ENCODE results near the gene ATP2A3.

The ATP2A3 gene

DNA sequence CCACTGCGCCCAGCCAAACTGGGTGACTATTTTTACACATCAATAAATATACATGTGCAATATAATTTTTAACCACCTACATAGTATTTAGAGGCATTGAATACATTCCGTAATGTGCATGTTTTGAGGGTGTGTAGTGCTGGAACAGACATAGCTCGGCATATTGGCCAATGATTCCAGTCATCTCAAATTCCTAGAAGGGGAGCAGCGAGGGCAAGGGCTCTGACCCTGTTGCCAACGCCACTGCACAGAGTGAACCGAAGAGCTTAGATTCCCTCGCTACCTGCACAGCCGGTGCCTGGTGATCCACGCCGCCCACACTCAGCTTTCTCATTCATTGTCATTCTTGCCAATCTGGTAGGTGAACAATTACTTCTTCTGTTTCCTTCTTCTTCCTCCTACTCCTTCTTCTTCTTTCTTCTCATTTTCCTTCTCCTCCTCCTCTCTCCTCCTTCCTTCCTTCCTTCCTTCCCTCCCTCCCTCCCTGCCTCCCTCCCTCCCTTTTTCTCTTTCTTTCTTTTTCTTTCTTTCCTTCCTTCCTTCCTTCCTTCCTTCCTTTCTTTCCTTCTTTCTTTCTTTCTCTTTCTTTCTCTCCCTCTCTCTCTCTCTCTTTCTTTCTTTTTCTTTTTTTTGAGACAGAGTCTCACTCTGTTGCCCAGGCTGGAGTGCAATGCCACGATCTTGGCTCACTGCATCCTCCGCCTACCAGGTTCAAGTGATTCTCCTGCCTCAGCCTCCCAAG is 26.3 kb upstream of the ATP2A3 start:
- DNase-seq = no peak

DNA sequence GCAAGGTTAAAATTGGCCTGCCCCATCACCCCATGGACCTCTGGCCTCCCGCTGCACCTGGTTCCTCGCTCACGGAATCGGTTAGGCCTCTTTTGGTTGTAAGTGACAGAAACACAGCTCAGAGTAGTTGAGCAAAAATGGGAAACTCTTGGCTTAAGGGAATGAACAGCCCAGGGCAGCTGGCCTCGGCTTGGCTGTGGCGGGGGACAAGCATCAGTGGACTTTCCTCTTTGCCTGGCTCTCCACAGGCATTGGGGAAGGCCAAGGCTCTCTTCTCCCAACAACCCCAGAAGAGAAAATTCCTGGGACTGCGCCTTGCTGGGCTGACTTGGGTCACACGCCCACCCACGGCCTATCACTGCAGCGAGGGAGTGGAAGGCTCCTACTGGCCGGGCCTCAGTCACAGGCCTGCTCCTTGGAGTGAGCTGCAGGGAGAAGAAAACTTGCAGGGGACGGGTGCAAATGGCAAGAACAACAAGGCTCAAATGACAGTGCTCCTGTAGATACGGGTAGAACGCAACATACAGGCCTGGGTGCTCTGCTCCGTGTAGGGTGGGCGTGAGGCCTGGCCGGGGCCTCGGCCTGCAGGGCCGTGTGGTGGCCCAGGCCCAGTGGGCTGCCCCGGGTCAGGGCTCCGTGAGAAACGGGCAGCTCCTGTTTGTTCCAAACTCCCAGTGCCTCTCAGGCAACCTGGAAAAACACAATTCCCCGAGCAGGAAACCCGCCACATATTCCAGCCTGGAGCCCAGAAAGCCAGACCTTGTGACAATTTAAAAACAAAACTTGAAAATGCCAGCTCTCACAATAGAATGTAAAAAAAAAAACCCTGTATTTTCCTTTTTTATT is 25.0 kb upstream of the ATP2A3 start:
- no peak for DNase-seq

DNA sequence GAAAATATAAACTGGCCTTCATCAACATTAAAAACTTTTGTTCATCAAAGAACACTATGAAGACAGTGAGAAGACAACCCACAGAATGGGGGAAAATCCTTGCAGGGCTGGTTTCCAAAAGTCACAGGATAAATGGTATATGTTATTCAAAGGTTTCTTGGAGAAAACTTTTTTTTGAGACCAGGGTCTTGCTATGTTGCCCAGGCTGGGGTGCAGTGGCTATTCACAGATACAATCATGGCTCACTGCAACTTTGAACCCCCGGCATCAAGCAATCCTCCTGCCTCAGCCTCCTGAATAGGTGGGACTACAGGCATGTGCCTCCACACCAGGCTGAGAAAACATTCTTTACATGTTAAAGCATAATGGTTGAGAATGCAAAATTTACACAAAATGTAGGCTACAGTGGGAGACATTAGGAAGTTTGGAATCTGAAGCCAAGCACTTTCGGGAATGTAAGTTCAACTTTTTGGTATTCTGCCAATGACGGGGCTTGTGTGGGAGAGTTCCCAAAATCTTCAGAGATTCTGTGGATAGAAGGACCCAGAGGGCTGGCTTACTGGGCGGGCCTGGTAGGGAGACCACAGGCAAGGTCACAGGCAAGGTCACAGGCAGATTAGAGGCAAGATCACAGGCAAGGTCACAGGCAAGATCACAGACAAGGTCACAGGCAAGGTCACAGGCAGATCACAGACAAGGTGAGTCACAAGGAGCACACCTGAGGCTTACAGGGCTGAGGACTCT is 24.2 kb upstream of the ATP2A3 start:
- no peak for DNase-seq

DNA sequence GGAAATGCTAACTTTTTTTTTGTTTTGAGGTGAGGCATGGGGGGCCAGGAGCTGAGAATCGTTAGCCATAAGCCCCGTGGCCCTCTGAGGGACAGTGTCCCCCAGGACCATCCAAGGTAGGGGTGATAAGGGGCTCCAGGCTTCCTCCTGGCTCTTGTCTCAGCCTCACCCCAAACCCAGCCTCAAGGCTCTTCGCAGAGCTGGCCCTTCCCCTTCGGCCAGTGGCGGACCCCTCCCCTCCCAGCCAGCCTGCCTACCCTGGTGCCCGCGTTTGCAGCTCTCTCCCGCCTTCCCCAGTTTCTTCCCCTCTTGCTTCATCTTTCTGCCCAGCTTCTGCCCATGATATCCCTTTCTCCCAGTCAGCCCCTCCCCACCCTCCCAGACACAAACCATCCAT is 22.7 kb upstream of the ATP2A3 start:
- DNase-seq = no peak

DNA sequence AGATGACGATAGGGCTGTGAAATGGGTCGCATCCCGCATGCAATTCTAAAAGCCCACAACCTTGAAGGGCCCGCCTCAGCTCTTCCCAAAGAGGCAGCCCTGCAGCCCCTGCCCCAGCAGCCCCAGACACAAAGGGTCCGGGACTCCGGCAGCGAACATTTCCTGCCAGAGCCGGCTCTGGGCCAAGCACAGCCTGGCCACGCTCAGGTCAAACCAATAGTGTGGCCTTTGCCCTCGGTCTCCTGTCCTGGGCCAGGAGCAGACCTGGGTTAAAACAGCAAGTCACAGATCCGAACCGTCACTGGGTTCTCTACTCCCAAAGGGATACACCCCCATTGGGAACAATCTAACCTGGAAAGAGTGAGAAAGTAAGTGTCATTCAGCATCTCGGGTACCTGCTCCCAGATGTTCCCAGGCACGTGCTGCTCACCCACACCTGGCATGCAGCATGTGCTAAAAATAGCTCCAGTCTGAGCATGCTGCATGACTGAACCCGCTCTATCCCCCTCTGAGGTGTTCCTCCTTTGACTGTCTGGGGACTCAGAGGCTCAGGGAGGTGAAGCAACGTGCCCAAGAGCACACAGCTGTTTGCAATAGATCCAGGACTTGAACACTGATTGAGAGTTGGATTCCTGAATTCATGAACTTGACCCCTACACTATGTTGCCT is 22.2 kb upstream of the ATP2A3 start:
- no peak for DNase-seq

DNA sequence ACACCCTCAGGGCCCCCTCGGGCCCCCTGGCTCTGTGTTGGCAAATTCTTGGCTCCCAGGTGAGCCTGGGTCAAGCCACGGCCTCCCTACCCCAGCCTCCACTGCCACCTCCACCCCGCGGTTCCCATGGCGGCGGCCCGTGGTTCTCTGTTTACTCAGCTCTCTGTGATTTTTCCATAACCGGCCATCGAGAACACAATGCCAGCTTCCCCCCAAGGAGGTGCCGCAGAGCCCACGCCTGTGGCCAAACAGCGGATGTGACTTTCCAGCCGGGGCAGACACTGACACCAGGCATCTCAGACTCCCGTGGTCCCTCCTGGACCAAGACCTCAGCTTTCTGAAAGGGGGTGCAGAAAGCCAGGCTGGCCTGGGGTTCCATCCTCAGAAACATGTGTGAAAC is 21.6 kb upstream of the ATP2A3 start:
- no peak for DNase-seq

DNA sequence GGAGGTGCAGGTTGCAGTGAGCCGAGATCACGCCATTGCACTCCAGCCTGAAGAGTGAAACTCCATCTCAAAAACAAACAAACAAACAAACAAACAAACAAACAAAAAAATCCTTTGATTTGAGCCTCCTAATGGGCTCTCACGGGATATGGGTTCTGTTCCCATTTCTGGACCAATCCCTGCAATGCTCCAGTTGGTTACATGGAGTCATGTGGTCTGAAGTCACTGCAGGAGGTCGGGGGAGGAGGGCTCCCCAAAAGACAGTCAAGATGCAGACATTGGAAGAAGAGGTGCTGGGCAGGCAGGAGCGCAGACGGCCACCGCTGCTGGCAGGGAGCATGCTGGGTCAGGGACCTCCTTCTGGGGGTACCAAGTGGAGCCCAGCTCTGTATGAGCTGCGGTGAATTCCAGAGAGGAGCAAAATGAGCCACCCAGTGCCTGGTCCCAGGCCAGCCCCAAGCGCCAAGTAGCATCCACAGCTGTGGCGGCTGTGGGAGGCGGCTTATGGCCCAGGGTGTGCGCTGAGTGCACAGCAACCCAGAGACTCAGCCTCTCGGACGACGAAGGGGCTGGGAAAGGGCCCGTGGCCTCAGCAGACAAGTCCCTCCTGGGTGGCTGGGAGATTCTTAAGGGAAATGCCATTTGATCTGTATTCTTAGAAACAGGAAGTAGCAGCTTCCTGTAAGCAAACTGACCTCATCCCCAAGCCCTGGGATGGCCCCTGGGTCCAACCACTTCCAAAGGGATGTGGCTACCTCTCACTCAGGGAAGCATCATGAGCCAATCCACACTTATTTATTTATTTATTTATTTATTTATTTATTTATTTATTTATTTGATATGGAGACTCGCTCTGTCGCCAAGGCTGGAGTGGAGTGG is 19.6 kb upstream of the ATP2A3 start:
- DNase-seq = no peak

DNA sequence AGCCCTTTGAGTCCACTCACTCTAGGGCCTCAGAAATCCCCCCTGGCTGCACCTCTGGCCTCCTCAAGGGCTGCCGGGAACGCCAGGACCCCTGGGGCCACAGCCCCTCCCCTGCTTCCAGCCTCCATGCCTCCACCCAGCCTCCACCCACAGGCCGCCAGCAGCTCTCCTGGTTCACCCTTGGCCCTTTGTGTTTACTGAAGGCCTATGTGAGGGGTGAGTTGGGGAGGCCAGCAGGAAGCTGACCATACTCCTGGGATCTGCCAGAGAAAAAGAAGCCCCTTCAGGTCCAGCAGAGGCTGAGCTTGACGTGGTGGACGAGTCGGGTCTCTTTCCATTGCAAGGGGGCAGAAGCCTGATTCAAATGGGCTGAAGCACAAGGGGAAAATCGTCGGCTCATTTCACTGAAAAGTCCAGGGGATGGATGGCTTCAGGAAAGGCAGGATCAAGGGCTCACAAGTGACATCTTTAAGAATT is 18.3 kb upstream of the ATP2A3 start:
- DNase-seq = no peak

DNA sequence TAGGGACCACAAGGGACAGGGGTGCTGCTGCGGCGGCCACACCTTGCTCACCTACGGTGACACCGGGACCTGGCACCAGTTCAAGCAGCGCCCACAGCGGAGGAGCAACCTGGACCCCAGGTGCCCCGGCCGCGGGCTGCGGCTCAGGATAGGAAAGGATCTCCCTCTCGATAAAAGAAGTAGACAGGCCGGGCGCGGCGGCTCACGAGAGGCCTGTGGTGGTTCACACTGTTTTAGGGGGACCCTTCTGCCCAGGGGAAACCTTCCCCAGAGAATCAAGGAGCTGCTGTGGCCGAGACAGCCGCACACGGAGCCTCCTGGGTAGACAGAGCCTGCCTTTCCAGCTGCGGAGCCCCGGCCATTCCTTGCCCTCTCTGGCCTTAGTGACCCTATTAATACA is 17.9 kb upstream of the ATP2A3 start:
- no peak for DNase-seq

DNA sequence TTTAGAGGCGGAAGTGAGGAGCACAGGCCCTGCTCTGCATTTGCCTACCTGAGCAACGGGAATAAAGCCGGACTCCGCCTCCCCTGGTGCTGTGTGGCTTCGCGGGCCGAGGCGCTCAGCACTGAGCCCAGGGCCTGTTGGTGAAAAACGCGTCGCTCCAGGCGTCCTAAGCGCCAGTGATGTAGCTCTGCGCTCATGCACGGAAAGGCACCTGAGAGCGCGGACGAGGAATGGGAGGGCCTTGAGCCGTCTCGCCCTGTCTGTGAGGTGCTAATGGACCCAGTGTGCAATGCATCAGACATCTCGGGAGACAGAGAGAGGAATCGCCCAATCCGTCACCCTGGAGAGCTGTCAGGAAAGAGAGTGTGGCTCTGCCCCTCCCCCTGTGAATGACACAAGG is 17.2 kb upstream of the ATP2A3 start:
- DNase-seq = no peak

DNA sequence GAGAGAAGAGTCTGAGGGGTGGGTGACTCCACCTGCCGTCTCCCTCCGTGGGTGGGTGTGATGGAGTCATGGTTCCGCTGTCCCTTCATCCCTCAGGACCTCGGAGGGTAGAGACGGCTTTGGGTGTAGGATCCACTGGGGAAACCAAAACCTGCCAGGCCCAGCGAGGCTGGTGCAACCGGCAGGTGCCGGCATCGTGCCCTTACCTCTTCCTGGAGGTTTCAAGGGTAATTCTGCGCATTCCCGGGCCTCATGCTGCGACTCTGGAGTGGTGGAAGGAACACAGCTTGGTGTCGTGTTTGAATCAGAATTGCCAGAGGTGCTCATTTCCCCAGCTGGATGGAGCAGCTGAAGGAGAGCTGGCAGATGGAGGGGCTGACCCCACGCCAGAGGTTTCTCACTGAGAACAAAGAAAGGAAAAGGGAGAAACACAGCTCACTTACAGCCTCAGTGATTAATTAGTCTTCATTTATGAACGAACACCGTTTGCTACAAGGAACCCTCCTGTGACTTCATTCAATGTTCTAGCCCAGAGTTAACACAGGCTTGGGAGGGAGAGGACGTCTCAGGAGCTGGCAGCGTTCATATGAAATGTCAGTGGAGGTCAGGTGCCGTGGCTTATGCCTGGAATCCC is 16.3 kb upstream of the ATP2A3 start:
- no peak for DNase-seq

DNA sequence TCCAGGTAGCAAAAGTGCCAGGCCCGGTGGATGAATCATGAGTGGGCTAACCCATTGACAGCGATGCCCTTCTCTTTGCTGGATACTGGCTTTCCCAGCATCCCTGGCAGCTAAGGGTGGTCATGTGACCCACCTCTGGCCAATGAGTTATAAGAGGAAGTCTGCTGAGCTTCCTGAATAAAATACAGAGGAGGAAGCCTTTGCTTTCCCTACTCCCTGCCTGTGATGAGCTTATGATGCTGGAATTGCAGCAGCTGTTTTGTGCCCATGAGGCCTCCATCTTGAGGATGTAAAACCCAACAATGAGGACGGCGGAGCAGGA is 15.0 kb upstream of the ATP2A3 start:
- DNase-seq = no peak

DNA sequence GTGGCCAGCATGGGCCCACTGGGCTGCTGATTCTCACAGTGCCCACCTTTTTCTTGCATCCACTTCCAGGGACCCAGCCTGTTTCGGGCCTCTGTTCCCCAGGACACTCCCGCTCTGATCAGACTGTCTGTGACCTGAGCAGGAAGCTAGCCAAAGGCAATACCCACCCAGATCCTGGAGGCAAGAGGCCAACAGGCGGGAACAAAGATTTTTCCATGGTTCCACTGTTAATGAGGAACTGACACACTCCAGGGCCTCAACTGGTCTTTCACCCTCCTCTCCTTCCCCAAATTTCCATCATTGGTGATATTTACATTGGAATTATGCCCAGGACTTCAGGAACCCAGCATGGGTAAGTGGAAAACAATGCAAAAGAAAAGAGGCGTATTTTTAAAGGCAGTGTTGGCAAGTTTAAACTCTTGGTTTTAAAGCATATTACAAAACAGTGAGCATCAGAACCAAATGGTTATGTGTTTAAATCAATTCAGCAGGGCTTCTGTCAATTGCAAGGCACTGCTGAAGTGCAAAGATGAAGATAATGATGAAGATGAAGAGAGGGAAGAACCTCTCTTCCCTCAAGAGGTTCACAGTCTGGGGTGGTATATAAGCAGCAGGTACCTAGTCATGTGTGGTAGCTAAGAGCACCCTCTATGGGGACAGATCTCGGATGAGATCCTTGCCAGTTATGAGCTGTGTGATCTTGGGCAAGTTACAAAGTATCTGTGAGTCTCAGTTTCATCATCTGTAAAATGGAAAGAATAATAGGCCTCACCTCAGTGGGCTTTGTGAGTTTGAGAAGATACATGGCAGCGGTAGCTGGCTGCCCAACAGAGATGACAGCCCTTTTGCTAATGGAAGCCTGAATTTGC is 14.4 kb upstream of the ATP2A3 start:
- no peak for DNase-seq

DNA sequence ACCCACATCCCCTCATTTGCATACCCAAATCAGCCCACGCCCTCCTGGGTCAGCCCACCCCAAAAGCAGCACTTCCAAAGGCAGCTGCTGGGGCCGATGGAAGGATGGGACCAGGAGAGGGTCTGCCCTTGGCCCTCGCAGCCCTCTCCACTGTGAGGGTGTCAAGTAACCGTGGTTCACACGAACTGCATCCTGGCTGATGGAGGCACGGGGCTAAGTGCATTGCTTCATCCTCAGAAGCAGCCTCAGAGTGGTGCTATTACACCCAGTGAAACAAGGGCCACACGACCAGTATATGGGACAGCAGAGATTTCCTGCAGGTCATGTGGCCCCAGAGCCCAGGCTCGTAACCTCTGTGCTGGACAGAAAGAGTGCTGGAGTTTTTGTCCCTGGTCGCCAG is 13.2 kb upstream of the ATP2A3 start:
- DNase-seq = no peak

DNA sequence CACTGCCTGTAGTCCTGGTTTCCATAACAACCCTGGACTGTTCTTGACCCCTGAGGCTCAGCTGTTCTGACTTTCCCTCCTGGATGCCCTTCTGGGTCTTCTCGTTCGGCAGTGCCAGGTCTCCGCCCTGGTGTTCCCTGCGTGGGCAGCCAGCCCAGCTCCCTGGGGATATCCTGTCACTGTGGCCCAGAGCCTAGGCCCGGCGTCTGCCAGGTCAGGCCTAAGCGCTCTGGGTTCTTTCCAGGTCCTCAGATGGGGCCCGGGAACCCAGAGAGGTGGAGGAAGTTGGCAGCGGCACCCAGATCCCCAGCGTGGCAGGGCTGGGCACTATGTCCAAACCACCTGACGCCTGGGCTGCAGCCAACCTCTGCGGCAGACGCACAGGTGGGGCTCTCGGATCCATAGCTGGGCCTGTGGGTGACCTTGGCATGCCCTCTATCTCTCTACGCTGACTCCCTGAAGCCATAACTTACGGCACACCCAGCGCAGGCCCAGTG is 12.5 kb upstream of the ATP2A3 start:
- no peak for DNase-seq

DNA sequence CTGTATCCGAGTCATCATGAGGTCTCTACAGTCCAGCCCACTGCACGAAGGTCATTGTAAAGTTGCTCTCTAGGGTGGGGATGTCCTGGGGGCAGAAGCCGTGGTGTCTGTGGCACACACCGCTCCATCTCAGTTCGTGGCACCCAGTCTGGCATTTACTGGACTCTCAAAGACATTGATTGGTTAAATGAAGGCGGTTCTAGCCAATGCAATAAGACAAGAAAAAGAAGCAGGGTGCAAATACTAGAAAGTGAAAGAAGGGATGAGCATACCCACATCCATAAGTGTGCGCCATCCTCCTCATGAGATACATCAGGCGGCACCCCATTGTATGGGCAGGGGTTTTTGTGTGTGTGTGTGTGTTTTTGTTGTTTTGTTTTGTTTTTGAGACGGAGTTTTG is 10.7 kb upstream of the ATP2A3 start:
- DNase-seq = no peak

DNA sequence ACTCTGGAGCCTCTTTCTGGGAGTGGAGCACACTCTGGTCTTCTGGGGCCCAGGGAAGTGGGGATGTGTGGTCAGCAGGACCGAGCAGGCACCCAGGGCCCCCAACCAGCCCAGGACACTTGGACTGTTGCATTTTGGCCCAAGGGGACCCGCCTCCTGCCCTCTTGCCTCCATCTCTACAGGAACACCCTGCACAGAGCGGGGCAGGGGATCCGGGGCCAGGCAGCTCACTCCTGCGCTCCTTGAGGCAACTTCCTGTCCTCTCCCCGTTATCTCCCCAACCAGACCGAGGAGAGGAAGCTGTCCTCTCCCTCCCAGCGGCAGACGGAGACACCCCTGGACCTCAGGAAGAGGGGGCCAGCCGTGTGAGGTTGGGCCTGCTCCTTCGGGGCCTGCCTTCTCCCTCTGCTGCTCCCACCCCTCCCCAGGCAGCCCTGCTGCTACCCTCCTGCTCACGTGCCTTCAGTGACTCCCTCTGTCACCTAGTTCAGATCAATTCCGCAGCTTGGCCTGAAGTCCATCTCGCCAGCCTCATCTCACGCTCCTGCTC is 10.0 kb upstream of the ATP2A3 start:
- DNase-seq = no peak

DNA sequence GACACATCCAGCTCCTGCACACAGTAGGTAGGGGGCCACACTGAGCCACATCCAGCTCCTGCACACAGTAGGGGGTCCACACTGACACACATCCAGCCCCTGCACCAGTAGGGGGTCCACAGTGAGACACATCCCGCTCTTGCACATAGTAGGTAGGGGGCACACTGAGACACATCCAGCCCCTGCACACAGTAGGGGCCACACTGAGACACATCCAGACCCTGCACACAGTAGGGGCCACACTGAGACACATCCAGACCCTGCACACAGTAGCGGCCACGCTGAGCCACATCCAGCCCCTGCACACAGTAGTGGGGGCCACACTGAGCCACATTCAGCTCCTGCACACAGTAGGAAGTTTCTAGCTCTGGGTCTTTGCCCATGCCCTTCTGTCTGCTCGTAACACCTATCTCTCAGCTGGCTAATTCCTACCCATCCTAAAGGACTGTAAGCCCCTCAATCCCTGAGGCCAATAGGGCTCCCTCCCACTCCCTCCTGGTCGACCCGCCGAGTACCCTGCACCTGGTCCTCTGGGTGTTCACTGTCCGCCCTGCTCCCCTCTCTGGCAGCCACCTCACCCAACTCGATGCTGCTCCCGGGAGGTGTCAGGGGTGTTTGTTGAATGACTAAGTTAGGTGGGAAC is 9.4 kb upstream of the ATP2A3 start:
- DNase-seq = no peak

DNA sequence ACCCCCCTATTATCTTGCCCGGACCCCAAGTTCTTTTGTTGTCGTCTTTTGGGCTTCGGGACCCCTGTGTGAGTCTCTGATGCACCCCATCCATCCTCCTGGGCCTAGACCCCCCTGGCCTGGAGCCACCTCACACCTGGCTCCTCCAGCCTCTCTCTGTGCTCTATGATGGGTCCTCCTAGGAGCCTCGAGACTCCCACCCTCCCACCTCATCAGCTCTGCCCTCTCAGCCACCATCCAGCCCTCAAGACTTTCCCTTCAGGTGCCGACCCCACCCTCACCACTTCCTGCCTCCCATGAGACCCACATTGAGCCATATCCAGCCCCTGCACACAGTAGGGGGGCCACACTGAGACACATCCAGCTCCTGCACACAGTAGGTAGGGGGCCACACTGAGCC is 8.7 kb upstream of the ATP2A3 start:
- no peak for DNase-seq

DNA sequence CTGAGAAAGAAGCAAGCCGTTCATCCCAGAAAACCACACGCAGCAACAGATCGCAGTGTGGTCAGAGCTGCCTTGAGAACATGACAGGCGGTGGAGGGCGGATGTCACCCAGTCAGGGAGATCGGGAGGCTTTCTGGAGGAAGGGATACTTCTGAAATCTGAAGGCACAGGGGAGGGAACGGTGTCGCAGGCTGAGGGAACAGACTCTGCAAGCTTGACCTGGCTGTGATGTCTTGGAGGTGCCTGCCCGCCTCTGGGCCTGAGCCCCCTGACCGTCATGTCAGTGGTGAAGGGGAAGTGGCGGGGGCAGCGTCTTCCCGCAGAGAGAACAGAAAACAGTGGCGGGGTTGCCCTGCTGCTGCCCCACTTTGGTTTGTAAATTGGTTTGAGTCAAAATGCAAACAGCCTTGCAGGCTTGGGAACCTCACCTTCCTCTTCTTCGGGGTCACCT is 8.1 kb upstream of the ATP2A3 start:
- no peak for DNase-seq

All from eye (tissue), 1 donor.